Colon (tissue), 2 donors: ENCODE data around the gene DSE.

Experiments
- FAIRE-seq: peaks from 2 replicates; lab custom pipeline; 2012; peaks lifted over from hg19 to GRCh38; lab: Jason Lieb, UNC
- donor health status: control.
- donor health status: control.

The DSE gene

DNA sequence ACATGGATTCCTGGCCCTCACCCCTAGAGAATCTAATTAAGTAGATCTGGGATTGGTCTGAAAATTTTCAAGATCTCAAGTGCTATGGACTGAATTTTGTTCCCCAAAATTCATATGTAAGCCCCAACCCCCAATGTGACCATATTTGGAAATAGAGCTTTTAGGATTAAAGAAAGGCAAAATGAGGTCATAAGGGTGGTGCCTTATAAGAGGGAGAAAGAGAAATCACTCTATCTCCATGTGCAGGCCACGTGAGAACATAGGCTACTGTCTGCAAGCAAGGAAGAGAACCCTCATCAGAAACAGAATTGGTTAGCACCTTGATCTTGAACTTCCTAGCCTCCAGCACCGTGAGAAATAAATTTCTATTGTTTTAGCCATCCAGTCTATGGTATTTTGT lies 8.5 kb upstream of the DSE start:
- no peak for FAIRE-seq

DNA sequence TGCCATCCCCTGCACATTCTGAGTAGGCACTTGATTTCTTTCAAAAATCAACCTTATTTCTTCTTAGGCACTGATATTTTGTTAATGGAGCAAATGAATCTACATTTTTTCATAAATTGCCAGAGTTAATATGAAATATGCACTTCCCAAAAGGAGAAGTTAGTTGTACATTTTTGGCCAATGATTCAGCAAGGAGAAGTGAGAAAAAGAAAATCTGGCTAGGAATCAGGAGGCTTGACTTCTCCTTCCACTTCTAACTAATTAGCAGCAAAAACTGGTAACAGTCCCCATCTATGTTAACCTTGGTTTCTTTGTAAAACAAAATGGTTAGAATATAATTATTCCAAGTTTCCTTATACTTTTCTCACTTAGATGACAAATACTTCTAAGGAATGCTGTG lies 7.0 kb upstream of the DSE start:
- FAIRE-seq = peak; percentile 33

DNA sequence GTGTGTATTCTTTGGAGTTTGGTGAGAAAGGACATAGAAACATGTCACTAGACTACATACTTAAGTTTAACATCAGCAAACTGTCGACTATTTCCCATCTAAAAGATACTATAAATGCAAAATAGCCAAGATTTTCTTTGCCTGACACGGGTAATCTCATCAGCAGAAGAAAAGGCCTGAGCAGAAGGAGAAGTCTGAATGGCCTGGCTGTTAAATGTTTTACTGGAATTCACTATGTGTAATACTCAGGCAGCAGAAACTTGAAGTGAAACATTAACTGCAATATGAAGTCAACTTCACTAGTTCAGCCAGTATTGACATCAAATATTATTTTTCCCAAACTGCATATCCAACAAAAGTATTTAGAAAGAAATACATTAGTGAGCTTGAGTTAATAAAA lies 6.4 kb upstream of the DSE start:
- no peak for FAIRE-seq

DNA sequence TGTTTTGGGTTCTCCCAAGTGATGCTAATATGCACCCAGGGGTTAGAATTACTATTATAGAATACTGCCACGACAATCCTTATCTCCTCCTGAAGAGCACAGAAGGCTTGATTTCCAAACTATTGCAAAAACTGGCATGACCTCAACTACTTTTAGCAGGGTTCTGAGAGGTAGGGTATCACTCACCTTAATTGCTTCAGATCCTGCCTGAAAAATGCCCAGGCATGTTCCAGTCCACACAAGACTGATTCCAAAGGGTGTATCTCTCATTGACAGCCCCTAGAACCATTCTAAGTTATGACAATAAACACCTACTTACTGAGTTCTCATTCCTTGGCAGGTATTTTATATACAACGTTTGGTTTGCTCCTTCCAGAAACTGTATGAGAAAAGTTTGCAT lies 5.0 kb upstream of the DSE start:
- no peak for FAIRE-seq

DNA sequence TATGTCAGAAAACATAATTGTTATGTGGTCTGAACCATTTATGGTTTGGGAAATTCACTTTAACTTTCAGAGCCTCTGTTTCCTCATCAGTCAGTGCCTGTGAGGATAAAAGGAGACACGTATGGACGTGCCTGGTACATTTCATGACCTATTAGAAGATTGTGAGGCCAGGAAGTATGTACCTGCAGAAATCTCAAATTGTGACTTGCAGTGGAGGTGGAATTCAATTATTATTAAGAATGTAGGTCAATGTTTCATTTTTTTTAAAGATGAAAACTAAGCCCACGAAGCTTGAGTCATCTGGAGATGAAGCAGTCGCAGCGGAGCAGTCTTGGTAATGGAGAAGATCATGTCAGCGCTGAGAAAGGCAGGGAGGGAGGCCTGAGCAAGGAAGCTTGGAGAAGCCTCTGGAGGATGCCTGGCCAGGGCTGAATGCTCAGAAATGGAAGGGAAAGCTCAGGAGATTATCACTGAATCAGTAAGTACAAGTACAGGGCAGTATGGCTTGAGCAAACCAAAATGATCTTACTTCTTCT lies 3.9 kb upstream of the DSE start:
- no peak for FAIRE-seq

DNA sequence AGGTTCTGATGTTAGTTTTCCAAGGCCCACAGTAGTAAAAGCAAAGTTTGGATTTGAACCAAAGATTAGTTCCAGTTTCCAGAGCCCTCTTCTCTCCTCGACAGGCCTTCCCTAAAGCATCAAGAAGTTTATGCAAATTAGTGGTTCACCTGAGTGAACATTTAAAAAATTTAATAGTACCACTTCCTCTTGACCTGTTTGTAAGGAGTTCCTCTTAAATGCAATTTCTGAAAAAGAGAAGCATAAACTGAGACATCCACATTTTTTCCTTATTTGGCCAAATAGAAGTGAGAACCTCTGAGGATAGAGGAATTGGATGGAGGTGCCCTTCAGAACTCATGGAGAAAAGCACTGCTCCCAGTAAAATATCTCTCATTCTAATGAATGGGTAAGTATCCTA lies 1.2 kb upstream of the DSE start:
- FAIRE-seq = no peak

DNA sequence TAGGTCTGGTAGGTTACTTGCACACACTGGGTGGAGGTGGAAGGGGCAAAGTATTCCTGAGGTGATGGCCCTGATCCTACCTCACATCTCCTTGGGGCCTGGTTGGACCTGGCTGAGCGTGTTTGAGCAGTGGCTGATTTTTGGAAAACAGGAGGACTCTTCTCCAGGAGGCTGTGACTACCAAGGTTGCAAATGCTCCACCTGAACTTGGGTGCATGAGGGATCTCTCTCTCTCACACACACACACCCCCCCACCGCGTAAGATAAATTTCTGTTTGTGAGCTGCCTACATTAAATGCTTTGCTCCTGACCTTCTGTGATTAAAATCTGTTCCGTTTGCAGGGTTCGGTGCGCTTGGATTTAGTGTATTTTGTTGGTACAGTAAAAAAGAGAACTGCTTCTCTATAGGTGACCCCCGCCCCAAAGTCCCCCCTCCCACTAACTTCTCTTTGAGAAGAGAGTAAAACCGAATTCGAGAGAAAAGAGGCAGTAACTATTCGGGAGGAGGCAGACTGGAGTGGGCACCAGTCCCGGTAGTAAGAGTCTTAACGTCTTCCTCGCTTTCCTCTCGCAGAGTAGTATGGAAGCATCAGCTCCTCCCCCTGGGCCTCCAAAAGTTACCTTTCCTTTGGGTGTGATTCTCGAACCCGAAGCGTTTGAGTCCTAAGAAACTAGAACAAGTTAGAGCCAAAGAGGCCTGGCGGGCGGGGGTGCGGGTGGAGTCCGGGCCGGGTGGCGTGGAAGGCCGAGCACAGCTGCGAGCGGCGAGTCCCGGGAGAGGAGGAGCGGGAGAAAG lies 585 bp upstream of the DSE start:
- no peak for FAIRE-seq

DNA sequence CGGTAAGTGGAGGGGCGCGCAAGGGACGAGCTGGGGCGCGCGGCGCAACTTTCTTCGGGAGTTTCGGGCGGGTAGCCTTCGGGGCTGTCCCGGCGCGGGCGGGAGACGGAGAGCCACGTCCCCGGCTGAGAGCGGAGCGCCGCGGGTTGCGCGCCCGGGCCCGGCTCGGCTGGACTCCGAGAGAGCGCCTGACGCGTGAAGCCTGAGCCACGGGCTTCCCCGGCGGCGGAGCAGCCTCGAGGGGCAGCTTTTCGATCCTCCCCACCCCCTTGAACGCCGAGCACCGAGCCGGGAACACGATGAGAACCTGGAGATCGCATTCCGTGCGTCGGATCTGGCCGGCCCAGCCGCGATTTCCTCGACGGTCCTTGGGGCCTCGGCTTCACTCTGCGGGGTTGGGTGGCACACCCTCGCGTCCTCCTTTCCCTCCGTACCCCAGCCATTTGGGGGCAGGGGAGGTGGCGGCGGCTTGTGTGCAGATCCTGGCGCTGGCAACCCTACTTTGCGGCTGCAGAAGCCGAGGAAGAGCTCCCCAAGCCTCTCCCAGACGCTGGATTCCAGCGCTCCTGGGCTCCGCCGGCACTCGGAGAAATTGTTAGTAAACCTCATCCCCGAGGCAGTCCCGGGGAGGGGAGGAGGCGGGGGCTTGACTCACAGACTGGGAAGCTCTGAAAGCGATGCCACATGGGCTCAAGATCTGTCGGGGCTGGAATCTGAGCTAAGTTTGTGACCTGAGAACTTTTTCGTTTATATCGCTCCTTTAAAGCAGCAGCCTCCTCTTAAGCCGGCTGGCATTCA lies 572 bp downstream of the DSE start:
- no peak for FAIRE-seq

DNA sequence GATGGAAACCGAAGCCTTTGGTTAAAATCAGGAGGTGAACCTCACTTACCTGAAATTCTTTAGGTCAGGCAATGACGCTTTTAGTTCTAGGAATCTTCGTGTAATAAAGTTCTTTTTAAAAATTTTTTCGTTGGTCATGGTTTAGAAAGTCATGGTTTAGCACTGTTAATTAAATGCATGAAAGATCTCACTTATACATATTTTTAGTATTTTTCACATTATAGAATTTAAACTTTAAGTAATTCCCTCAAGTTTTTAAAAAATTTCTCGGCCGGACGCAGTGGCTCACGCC lies 1.1 kb downstream of the DSE start:
- no peak for FAIRE-seq

DNA sequence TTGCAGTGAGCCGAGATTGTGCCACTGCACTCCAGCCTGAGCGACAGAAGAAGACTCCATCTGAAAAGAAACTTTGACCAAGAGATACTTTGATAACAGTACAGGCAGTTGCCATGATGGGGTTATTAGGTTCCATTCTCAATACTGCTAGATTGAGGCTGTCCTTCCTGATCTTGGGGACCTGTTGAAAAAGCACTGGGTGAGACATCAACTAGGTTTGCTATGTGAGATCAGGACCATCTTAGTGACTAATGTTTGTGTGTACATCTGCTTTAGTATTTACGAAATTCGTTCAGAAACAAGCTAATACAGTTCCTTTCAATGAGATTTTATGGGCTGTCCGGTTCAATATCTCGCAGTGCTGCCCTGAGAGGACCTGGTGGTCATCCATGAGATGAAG lies 2.6 kb downstream of the DSE start:
- FAIRE-seq = no peak

DNA sequence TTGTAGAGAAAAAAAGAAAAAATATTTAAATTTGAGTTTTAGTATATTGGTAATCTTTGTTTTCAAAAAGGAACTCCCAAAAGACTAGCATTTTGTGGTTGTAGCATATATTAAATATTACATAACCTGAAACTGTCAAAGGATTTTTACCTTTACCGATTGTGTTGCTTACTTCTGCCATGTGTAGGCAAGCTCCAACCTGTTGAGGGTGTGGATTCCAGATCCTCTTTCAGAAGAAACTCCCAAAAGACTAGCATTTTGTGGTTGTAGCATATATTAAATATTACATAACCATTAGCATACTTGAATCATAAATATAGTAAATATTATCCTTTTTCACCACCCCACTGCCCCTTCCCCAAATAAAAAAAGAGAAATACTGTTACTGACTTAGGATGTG lies 3.2 kb downstream of the DSE start:
- no peak for FAIRE-seq

DNA sequence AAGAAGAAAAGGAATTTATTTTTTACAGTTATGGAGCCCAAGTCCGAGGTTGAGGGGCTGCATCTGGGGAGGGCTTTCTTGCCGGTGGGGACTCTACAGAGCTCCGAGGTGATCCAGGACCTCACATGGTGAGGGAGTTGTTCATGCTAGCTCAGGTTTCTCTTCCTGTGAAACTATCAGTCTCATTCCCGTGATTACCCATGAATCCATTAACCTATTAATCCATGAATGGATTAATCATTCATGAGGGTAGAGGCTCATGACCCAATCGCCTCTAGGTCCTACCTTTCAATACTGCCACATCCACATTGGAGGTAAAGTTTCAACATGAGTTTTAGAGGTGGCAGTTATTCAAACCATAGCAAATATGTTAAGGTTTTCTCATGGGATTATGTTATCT lies 3.8 kb downstream of the DSE start:
- FAIRE-seq = no peak

DNA sequence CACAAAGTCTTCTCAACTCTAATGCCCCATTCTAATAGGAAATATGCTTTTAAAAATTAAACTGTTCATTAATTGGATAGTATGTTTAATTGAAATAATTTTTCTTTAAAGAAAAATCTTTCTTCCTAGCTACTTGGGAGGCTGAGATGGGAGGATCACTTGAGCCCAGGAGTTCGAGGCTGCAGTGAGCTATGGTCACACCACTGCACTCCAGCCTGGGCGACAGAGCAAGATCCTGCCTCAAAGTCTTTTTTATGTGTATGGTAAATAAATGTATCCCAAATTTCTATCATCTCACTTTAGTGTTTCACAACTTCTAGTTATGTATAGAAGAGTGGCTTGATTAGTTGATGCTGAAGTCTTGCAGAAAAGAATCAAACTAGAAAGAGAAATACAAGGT lies 4.5 kb downstream of the DSE start:
- no peak for FAIRE-seq

DNA sequence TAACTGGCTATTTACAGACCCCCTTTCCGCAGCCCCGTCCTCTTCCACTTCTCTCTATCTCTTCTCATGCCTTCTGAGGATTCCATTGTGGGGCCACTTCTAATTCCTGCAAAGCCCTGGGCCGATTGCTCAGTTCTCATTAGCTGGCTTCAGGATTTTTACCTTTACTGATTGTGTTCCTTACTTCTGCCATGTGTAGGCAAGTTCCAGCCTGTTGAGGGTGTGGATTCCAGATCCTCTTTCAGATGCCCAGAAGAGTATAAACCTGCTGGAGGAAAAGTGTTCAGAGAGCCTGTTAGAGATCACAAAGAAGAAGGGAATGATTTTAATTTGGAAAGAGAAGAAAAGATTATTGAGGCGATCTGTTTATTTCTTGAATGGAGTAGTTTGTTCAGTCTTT lies 5.4 kb downstream of the DSE start:
- FAIRE-seq = no peak

DNA sequence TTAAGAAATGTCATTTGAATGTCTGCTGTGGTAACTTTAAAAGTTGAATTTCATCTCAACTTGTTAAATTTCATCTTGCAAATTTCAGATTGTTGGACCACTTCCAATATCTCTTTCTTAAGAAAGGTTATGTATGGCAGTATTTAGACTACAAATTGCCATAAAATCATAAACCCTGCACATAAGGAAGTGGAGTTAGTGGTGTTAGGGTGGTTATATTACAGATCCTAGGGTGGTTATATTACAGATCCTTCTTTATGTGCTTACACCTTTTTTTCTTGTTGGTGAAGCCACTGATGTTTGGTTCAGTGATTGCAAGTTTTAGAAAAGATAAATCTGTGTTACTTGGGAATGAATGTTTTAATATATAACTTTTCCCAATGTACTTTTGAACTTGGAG lies 9.0 kb downstream of the DSE start:
- peak; percentile 73 for FAIRE-seq

DNA sequence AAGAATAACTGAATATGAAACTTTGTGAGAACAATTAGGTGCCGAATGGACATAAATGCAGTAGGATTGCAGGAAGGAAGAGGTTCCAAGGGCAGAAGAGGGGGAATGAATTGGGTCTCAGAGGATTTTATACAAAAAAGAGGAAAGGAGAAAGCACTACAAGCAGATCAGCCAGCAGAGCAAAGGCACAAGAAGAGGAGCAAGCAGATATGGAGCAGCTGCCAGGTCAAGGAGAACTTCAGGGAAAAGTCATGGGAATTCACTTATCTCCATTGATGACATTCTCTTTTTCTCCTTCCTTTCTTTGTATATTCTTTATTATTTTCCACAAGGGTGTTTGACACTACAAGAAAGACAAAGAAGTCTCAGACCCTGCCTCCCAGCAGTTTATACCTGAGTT lies 9.6 kb downstream of the DSE start:
- no peak for FAIRE-seq

DNA sequence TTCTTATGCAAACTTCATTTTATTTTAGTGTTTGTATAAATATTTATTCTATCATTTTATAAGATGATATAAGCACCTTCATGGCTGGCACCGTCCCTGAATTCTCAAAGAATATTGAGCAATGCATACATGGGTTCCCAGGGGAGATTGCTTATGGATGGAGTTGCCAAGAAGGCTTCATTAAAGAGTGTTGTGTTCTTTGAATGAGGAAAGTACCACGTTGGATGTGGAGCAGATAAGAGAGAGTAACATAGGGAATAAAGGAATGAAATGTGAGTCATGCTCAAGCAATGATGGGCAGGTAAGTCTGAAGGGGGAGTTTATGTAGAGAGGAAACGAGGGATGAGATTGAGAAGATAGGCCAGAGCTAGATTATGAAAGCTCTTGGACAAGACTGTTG lies 10.3 kb downstream of the DSE start:
- FAIRE-seq = no peak

DNA sequence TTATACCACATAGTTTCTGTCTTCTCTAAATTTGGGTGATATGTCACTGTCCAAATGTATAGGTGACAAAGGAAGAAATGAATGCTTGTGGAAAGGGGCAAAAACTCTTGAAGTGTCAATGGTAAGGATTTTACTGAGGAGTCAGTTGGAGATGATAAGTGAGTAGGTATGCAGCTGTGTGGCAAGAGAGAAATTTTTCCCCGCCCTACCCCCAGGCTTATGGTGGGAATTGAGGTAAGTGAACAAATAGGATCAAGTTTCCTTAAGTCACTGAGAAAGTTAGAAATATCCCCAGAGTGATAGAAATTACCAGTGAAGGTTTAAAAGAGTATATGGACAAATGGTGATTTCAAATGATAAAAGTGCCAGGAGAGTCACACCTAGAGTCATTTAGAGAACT lies 11.8 kb downstream of the DSE start:
- no peak for FAIRE-seq

DNA sequence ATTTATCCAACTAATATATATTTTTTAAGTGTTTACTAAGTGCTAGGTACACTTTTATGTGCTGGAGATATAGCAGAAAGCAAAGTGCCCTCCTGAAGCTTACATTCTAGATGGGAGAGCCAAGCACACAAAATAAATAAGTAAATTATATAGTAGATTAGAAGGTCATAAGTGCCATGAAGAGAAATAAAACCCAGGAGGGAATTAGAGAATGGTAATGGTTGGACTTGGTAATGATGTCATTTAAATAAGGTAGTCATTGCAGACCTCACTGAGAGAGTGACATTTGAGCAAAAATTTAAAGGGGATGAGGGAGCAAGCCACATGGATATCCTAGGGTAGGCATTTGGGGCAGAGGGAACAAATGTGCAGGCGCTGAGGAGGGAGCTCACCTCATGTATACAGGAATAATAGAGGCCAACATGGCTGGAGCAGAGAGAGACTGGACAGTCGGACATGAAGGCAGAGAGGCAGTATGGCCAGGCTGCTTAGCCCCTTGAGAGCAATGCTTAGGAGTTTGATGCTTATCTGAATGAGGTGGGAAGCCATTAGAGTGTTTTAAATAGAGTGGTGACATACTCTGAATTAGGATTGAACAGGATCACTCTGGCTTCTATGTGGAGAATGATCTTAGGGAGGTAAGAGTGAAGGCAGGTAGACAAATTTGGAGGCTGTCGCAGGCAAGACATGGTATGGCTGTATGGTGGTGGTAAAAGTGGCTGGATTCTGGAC lies 14.1 kb downstream of the DSE start:
- no peak for FAIRE-seq

DNA sequence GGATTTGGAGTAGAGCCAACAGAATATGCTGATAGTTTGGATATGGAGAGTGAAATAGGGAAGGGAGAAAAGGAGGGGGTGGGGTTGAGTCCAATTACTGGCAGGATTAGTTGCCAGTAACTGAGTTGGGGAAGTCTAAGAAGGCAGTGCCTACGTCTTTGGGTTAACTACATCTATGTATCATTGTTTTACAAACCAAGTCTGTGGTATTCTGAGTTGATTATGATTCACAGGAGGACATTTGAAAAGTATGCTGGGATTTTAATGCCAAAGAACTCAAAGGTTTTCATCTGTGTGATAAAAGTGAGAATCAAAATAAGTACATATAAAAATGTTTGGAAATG lies 14.7 kb downstream of the DSE start:
- no peak for FAIRE-seq

DNA sequence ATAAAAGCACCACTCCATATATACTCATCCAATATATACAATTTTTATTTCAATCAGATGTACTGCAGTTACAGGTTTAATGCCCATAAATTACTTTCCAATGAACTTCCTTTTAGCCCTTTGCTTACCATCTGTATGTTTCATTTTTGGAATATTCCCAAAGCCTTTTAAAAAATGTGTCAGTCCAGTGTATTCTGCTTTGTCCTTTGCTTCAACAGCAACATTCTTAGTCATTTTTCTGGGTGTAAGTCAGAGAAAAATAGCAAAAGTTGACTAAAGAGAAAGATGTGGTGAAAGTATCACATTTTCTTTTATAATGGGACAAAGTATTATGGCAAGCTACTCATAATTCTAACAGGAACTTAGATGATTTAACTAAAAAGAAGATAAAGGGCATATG lies 15.2 kb downstream of the DSE start:
- FAIRE-seq = no peak

DNA sequence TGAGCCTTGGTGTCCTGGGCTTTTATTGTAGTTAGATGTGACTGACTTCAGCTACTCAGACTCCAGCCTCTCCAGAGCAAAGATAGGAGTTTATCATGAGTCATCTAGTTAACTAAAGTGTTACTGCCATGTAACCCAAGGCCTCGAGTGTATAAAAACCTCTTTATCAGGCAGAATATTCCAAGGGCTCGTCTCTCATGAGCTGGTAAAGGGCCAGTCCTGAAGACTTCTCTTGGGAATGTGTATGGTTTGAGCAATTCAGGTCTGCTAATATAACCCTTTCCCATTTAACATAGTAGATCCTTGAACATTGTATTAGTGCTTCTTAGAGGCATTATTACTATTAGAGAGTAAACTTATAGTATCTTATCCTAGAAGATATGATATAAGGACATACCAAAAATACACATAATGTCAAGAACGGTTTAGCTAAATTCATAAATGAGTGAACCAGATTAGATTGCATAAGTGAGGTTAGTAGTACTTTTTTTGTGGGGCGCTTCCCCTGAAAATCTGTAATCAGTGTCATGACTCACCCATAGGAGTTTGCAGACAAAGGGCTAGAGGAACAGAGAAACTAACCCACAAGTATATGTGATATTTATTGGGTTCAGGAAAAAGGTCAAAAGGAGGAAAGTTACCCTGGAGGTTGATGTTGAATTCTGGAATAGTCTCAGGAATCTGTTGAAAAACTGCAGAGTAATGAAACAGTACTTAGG lies 16.0 kb downstream of the DSE start:
- FAIRE-seq = no peak

DNA sequence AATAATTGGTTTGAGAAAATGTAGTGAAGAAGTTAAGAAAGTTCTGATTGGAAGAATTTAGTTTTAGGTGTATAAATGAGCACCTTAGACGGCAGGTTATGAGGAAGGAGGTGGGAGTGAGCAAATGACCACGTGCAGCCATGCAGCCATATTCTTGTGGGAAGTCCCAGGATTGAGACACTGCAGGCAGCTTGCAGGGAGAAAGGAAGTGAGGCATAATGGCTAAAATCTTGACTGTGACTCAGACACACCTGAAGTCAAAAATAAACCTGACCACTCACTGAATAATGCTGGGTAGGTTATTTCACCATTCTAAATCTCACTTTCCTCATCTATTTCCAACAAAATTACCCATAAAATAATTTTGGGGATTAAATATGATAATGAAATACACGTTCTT lies 16.6 kb downstream of the DSE start:
- FAIRE-seq = no peak
